K562 (cell line): Measurements from ENCODE around the gene TMEM121. TPM values are rescaled to one million over a fixed set of nuclear protein-coding genes. Genes with fewer than 3 reads are reported as not detected.

Experiments used
- ATAC-seq: fragments of 200-7000 bp; cut with Tn5 transposase; 3 replicates; pipeline ENCODE4 v1.9.1; 2020; ENCODE audit warnings: moderate library complexity
- BruUV-seq: library from RNA; stranded (reverse); fragments of 400-500 nt; replicated peaks from 2 replicates; lab custom pipeline; 2021; lab: Mats Ljungman, UMichigan
- CTCF ChIA-PET: fragments of 300-600 bp; formaldehyde crosslinking; extraction: SDS; loops from one replicate; lab custom pipeline; 2021; ENCODE audit warnings: low intra/inter-chr PET ratio; lab: Yijun Ruan, JAX
- POLR2A ChIA-PET: fragments of 300-600, 350-650 bp; sonication (Branson Sonifier 250); formaldehyde crosslinking; extraction: SDS; loops from one replicate; lab custom pipeline; 2021; ENCODE audit warnings: antibody characterized with exemption, inconsistent platforms; lab: Yijun Ruan, JAX
- DNase-seq, 4 experiments: peaks; one replicate each; pipeline versions ENCODE4 v3.0.0 to v3.0.0-alpha.2; 2011 to 2018; ENCODE audit warnings: low spot score in 3 of 4, mixed read lengths in 3 of 4; ENCODE audit errors: extremely low read depth in 1 of 4
- FAIRE-seq: peaks from 2 replicates; lab custom pipeline; 2011; peaks lifted over from hg19 to GRCh38; lab: Jason Lieb, UNC
- H2AFZ ChIP-seq: 2 replicates; pipeline ENCODE4 v1.6.0; 2011; ENCODE audit warnings: low read depth, low read length, control low read depth, inconsistent platforms
- H3K27ac ChIP-seq: fragments of 200-600 bp; 3 replicates; pipeline ENCODE4 v1.8.0; 2011; ENCODE audit warnings: low read depth, mild to moderate bottlenecking, control low read depth, inconsistent platforms, low read length, moderate library complexity, mixed read lengths; ENCODE audit errors: extremely low read depth
- H3K27me3 ChIP-seq, 2 experiments: fragments of 300-600 bp in 1 of 2; 2 replicates in 1 of 2; 3 replicates in 1 of 2; pipeline versions ENCODE4 v1.6.0 to v1.8.0; 2011; ENCODE audit warnings: inconsistent platforms in 2 of 2, low read length in 2 of 2, mild to moderate bottlenecking in 1 of 2, mixed read lengths in 1 of 2, moderate library complexity in 1 of 2; ENCODE audit not compliant: control insufficient read depth in 2 of 2, insufficient read depth in 2 of 2
- H3K36me3 ChIP-seq: fragments of 300-600 bp; 3 replicates; pipeline ENCODE4 v1.8.0; 2011; ENCODE audit warnings: mild to moderate bottlenecking, low read length, inconsistent platforms; ENCODE audit not compliant: control insufficient read depth, insufficient read depth
- H3K4me1 ChIP-seq, 2 experiments: fragments of 200-600 bp in 1 of 2; replicated peaks in 1 of 2; 2 replicates in 1 of 2; 3 replicates in 1 of 2; pipeline versions ENCODE4 v1.5.1 to v1.8.0; 2011; ENCODE audit warnings: inconsistent platforms in 2 of 2, low read length in 2 of 2, mild to moderate bottlenecking in 1 of 2, mixed read lengths in 1 of 2, moderate library complexity in 1 of 2; ENCODE audit not compliant: control insufficient read depth in 2 of 2, insufficient read depth in 2 of 2
- H3K4me2 ChIP-seq: 2 replicates; pipeline ENCODE4 v1.6.1; 2011; ENCODE audit warnings: low read length, control low read depth, inconsistent platforms, mixed read lengths; ENCODE audit not compliant: insufficient read depth
- H3K4me3 ChIP-seq: fragments of 200-600 bp; sonication (generic), shearing (Covaris generic); 2 replicates; pipeline ENCODE4 v1.5.1; 2016; ENCODE audit warnings: control low read depth, inconsistent platforms
- H3K79me2 ChIP-seq: fragments of 200-600 bp; 3 replicates; pipeline ENCODE4 v1.8.0; 2011; ENCODE audit warnings: low read length, inconsistent platforms; ENCODE audit not compliant: control insufficient read depth, insufficient read depth
- H3K9ac ChIP-seq, 2 experiments: 2 replicates each; pipeline versions ENCODE4 v1.6.0 to v1.6.1; 2011; ENCODE audit warnings: low read depth in 2 of 2, low read length in 2 of 2, control low read depth in 1 of 2, inconsistent platforms in 1 of 2, mild to moderate bottlenecking in 1 of 2, mixed read lengths in 1 of 2; ENCODE audit not compliant: insufficient read depth in 1 of 2
- H3K9me1 ChIP-seq: one replicate; pipeline ENCODE4 v1.6.0; 2011; ENCODE audit warnings: inconsistent platforms, mild to moderate bottlenecking, low read length, moderate library complexity; ENCODE audit not compliant: control insufficient read depth, insufficient read depth
- H3K9me3 ChIP-seq: replicated peaks from 2 replicates; pipeline ENCODE4 v1.5.1; 2011; ENCODE audit warnings: low read depth, low read length, inconsistent platforms; ENCODE audit not compliant: control insufficient read depth, insufficient read depth
- H4K20me1 ChIP-seq: replicated peaks from 2 replicates; pipeline ENCODE4 v1.6.1; 2011; ENCODE audit warnings: low read length, inconsistent platforms, mixed read lengths; ENCODE audit not compliant: control insufficient read depth, insufficient read depth
- GATA2 ChIP-seq: sonication (generic); formaldehyde crosslinking; IDR thresholded peaks from 2 replicates; pipeline ENCODE4 v1.4.0; 2020; ENCODE audit warnings: mild to moderate bottlenecking, missing genetic modification reagents
- GATAD2B ChIP-seq: fragments of 450-650 bp; IDR thresholded peaks from 2 replicates; pipeline ENCODE4 v1.6.1; 2017; ENCODE audit warnings: mild to moderate bottlenecking, borderline replicate concordance
- WHSC1 ChIP-seq: IDR thresholded peaks from one replicate; pipeline ENCODE4 v1.6.1; 2012; ENCODE audit warnings: low read length, control low read depth, inconsistent platforms
- ZFX ChIP-seq: sonication (generic); formaldehyde crosslinking; IDR thresholded peaks from 2 replicates; pipeline ENCODE4 v1.8.0; 2022; ENCODE audit warnings: mild to moderate bottlenecking, missing genetic modification reagents, moderate library complexity
- ZNF239 ChIP-seq: fragments of 250-450 bp; sonication (Bioruptor Pico); IDR thresholded peaks from 2 replicates; pipeline ENCODE4 v1.4.0; 2020; ENCODE audit warnings: mild to moderate bottlenecking
- WGBS: fragments of 100-300 bp; shearing (Covaris generic); methylation state at CpG from one replicate; pipeline ENCODE4 v1.1.6; 2016; ENCODE audit warnings: low coverage, mixed read lengths; ENCODE audit not compliant: insufficient coverage; ENCODE audit errors: missing lambda C conversion rate; 5-methylcytosine and 5-hydroxymethylcytosine counted together
- in situ Hi-C: fragments of 300-500 bp; cut with MboI; formaldehyde crosslinking; loops from 4 replicates; pipeline ENCODE4 v1.15.0; 2018; ENCODE audit warnings: inconsistent platforms, mixed read lengths
- intact Hi-C: fragments of 100-400 bp; cut with micrococcal nuclease; formaldehyde crosslinking; loops from 2 replicates; pipeline ENCODE4 v1.14.2; 2022
- polyA plus RNA-seq, 8 experiments: library from polyadenylated mRNA; depleted of rRNA in 4 of 8; stranded (reverse) in 5 of 8; unstranded in 3 of 8; fragments of >200 nt; fragmentation: Nextera tagmentation in 2 of 8; fragmentation: Illumina TruSeq in 1 of 8; extraction: Ambion mirVana in 2 of 8; extraction: Trizol in 1 of 8; gene quantifications; 2 replicates each; pipeline versions ENCODE4 v1.2.1 to v1.2.3, GENCODE V29; 2011 to 2014; ENCODE audit warnings: inconsistent platforms in 1 of 8, missing spikeins in 1 of 8
- total RNA-seq, 7 experiments: library from RNA; depleted of rRNA in 6 of 7; stranded (reverse); fragments of >200 nt in 6 of 7; fragmentation: Illumina TruSeq in 2 of 7; extraction: Trizol in 2 of 7; gene quantifications; 2 replicates each; pipeline versions ENCODE4 v1.2.1 to v1.2.3, GENCODE V29; 2011 to 2021; ENCODE audit warnings: low replicate concordance in 1 of 7
- TF ChIP-seq, protein P1 (sequence below): fragments of 450-650 bp; formaldehyde crosslinking; IDR thresholded peaks from 2 replicates; pipeline ENCODE4 v1.4.0; 2020; ENCODE audit warnings: mild to moderate bottlenecking, moderate library complexity
- TF ChIP-seq, protein P2 (sequence below): fragments of 250-450 bp; sonication (Bioruptor Pico); IDR thresholded peaks from 2 replicates; pipeline ENCODE4 v1.5.1; 2021; ENCODE audit warnings: mild to moderate bottlenecking

The TMEM121 gene
- total and polyA plus RNA-seq, 9 of the 15 experiments (the other 6 are each of a cell fraction or from before 2014, with no cell fraction given) = 0.31 to 0.36 TPM; not detected in 7

DNA sequence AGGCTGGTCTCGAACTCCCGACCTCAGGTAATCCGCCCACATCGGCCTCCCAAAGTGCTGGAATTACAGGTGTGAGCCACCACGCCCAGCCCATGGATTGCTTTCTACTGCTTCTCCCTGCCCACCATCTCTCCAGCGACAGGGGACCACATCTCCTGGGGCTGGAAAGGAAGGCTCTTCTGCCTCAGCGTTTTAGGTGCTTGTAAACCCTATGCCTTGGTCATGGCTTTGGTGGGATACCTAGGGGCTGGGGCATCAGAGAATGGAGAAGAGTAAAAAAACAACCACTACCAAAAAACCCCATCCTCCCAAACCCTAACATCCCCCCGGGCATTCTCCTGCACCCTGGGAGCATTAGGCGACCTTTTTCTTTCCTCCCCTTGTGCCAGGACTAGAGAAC lies 1.1 kb upstream of the TMEM121 start:
- H3K4me1 ChIP-seq = peaks cover 0 to 41% of the 10 kb centered on the region in 2 experiments; a peak in 2 of 5 replicates
- no peaks in the 10 kb centered on the region for H3K9me3 ChIP-seq
- no peak overlapping the region for H3K4me3 ChIP-seq
- intact Hi-C loops (loop anchor here (5.0 to 10.0 kb wide), 2 partner anchors 51 to 433 kb away; partner anchors contain the start of gene CRIP2), in situ Hi-C loops (no loop called here)
- no peaks in the 10 kb centered on the region for H4K20me1 ChIP-seq
- ChIA-PET CTCF (no interaction called here), POLR2A (no interaction called here)
- TF ChIP-seq, protein P1, sequence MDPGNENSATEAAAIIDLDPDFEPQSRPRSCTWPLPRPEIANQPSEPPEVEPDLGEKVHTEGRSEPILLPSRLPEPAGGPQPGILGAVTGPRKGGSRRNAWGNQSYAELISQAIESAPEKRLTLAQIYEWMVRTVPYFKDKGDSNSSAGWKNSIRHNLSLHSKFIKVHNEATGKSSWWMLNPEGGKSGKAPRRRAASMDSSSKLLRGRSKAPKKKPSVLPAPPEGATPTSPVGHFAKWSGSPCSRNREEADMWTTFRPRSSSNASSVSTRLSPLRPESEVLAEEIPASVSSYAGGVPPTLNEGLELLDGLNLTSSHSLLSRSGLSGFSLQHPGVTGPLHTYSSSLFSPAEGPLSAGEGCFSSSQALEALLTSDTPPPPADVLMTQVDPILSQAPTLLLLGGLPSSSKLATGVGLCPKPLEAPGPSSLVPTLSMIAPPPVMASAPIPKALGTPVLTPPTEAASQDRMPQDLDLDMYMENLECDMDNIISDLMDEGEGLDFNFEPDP (CRISPR knock-in tag) = no peak
- no peak for TF ChIP-seq GATA2 (CRISPR knock-in tag)
- TF ChIP-seq, protein P2, sequence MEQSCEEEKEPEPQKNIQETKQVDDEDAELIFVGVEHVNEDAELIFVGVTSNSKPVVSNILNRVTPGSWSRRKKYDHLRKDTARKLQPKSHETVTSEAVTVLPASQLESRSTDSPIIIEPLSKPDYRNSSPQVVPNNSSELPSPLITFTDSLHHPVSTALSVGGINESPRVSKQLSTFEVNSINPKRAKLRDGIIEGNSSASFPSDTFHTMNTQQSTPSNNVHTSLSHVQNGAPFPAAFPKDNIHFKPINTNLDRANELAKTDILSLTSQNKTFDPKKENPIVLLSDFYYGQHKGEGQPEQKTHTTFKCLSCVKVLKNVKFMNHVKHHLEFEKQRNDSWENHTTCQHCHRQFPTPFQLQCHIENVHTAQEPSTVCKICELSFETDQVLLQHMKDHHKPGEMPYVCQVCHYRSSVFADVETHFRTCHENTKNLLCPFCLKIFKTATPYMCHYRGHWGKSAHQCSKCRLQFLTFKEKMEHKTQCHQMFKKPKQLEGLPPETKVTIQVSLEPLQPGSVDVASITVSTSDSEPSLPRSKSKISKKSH = no peak
- TF ChIP-seq ZFX (CRISPR knock-in tag) = no peak
- TF ChIP-seq WHSC1 = no peak
- no peak for TF ChIP-seq ZNF239
- no peak for TF ChIP-seq GATAD2B
- H3K9me1 ChIP-seq = no peaks in the 10 kb centered on the region
- H3K27ac ChIP-seq = no peak overlapping the region
- DNase-seq = no peak
- peaks cover 0 to 17% of the 10 kb centered on the region in 2 experiments; a peak in 2 of 5 replicates for H3K27me3 ChIP-seq
- BruUV-seq = no TSS peak
- no peaks in the 10 kb centered on the region for H3K79me2 ChIP-seq
- 31% methylated on average over 6 of the region's 9 CpGs for WGBS
- no peak overlapping the region for H3K4me2 ChIP-seq
- no peak overlapping the region for H3K9ac ChIP-seq
- H2AFZ ChIP-seq = no peak overlapping the region
- FAIRE-seq = no peak
- ATAC-seq = no peak
- no peaks in the 10 kb centered on the region for H3K36me3 ChIP-seq
